Liver (tissue), 9 donors: ENCODE data around the gene SYT17. TPM values are rescaled to one million over a fixed set of nuclear protein-coding genes. Genes with fewer than 3 reads are reported as not detected.

Experiments used
- DNase-seq: peaks from one replicate; pipeline ENCODE4 v3.0.0-alpha.2; 2017; ENCODE audit warnings: low spot score
- H3K27ac ChIP-seq, 2 donors: one replicate each; pipeline ENCODE4 v1.7.0; 2013; ENCODE audit warnings: inconsistent platforms in 2 of 2, low read length in 2 of 2, control low read depth in 1 of 2, low read depth in 1 of 2, mild to moderate bottlenecking in 1 of 2
- H3K27me3 ChIP-seq, 4 donors: one replicate each; pipeline versions ENCODE4 v1.6.1 to v1.7.0; 2013; ENCODE audit warnings: low read length in 3 of 4, inconsistent platforms in 1 of 4, mild to moderate bottlenecking in 1 of 4, moderate library complexity in 1 of 4; ENCODE audit not compliant: control insufficient read depth in 4 of 4, insufficient read depth in 4 of 4
- H3K36me3 ChIP-seq, 4 donors: one replicate each; pipeline versions ENCODE4 v1.6.1 to v1.7.0; 2013; ENCODE audit warnings: low read length in 3 of 4, mild to moderate bottlenecking in 3 of 4, low read depth in 1 of 4, moderate library complexity in 1 of 4; ENCODE audit not compliant: control insufficient read depth in 4 of 4, insufficient read depth in 3 of 4
- H3K4me1 ChIP-seq, 4 donors: one replicate each; pipeline versions ENCODE4 v1.6.1 to v1.7.0; 2013; ENCODE audit warnings: low read length in 3 of 4, mild to moderate bottlenecking in 3 of 4, moderate library complexity in 1 of 4; ENCODE audit not compliant: control insufficient read depth in 4 of 4, insufficient read depth in 4 of 4
- H3K4me3 ChIP-seq, 3 donors: one replicate each; pipeline versions ENCODE4 v1.6.1 to v1.7.0; 2013; ENCODE audit warnings: low read length in 3 of 3, control low read depth in 1 of 3, low read depth in 1 of 3, mild to moderate bottlenecking in 1 of 3
- H3K9ac ChIP-seq, 2 donors: one replicate each; pipeline ENCODE4 v1.7.0; 2013; ENCODE audit warnings: low read length in 2 of 2, mild to moderate bottlenecking in 2 of 2, moderate library complexity in 2 of 2, control low read depth in 1 of 2, low read depth in 1 of 2
- H3K9me3 ChIP-seq, 4 donors: one replicate each; pipeline versions ENCODE4 v1.6.1 to v1.7.0; 2013; ENCODE audit warnings: low read length in 3 of 4; ENCODE audit not compliant: control insufficient read depth in 4 of 4
- ATF3 ChIP-seq: IDR thresholded peaks from 2 replicates; pipeline ENCODE4 v1.6.1; 2016; ENCODE audit warnings: antibody characterized with exemption
- EGR1 ChIP-seq, 2 donors: IDR thresholded peaks; 2 replicates each; pipeline ENCODE4 v1.6.1; 2016 to 2018; ENCODE audit warnings: antibody characterized with exemption in 2 of 2, low read depth in 2 of 2
- FOXA1 ChIP-seq: IDR thresholded peaks from 2 replicates; pipeline ENCODE4 v1.6.1; 2016; ENCODE audit warnings: antibody characterized with exemption
- FOXA2 ChIP-seq: IDR thresholded peaks from 2 replicates; pipeline ENCODE4 v1.6.1; 2016; ENCODE audit warnings: antibody characterized with exemption
- GABPA ChIP-seq, 2 donors: IDR thresholded peaks in 1 of 2; conservative IDR thresholded peaks in 1 of 2; 2 replicates each; pipeline ENCODE4 v1.6.1; 2016; ENCODE audit warnings: antibody characterized with exemption in 2 of 2, mild to moderate bottlenecking in 1 of 2, moderate library complexity in 1 of 2
- HNF4A ChIP-seq, 2 donors: conservative IDR thresholded peaks; 2 replicates each; pipeline ENCODE4 v1.6.1; 2016; ENCODE audit warnings: antibody characterized with exemption in 2 of 2, mild to moderate bottlenecking in 2 of 2
- HNF4G ChIP-seq: IDR thresholded peaks from 2 replicates; pipeline ENCODE4 v1.6.1; 2016; ENCODE audit warnings: antibody characterized with exemption
- JUND ChIP-seq, 2 donors: IDR thresholded peaks; 2 replicates each; pipeline ENCODE4 v1.6.1; 2016; ENCODE audit warnings: antibody characterized with exemption in 2 of 2
- NR2F2 ChIP-seq: IDR thresholded peaks from 2 replicates; pipeline ENCODE4 v1.6.1; 2016; ENCODE audit warnings: antibody characterized with exemption
- RAD21 ChIP-seq, 2 donors: IDR thresholded peaks; 2 replicates each; pipeline ENCODE4 v1.6.1; 2016; ENCODE audit warnings: antibody characterized with exemption in 2 of 2, mild to moderate bottlenecking in 2 of 2
- RXRA ChIP-seq, 2 donors: IDR thresholded peaks; 2 replicates each; pipeline ENCODE4 v1.6.1; 2017 to 2018; ENCODE audit warnings: antibody characterized with exemption in 2 of 2, mild to moderate bottlenecking in 1 of 2
- SP1 ChIP-seq: IDR thresholded peaks from 2 replicates; pipeline ENCODE4 v1.6.1; 2018; ENCODE audit warnings: antibody characterized with exemption, mild to moderate bottlenecking
- TAF1 ChIP-seq: conservative IDR thresholded peaks from 2 replicates; pipeline ENCODE4 v1.6.1; 2016; ENCODE audit warnings: antibody characterized with exemption, mild to moderate bottlenecking
- YY1 ChIP-seq: IDR thresholded peaks from 2 replicates; pipeline ENCODE4 v1.6.1; 2016; ENCODE audit warnings: antibody characterized with exemption, mild to moderate bottlenecking
- ZBTB33 ChIP-seq: IDR thresholded peaks from 2 replicates; pipeline ENCODE4 v1.6.1; 2016; ENCODE audit warnings: antibody characterized with exemption
- WGBS: extraction: QIAGEN DNeasy Blood & Tissue Kit; methylation state at CpG from one replicate; pipeline ENCODE4 v1.1.7; 2013; 5-methylcytosine and 5-hydroxymethylcytosine counted together
- polyA plus RNA-seq, 2 donors: library from polyadenylated mRNA; stranded (reverse) in 1 of 2; unstranded in 1 of 2; fragments of 200-250 nt in 1 of 2; fragments of >200 nt in 1 of 2; fragmentation: Nextera tagmentation in 1 of 2; extraction: Ambion mirVana in 1 of 2; gene quantifications; one replicate each; pipeline versions ENCODE4 v1.2.1 to v1.2.3, GENCODE V29; 2013 to 2015
- total RNA-seq, 2 donors: library from RNA; depleted of rRNA; stranded (reverse); fragments of >200 nt; gene quantifications; one replicate each; pipeline ENCODE4 v1.2.3, GENCODE V29; 2014
- TF ChIP-seq, protein P1 (sequence below): IDR thresholded peaks from 2 replicates; pipeline ENCODE4 v1.6.1; 2016; ENCODE audit warnings: antibody characterized with exemption, mild to moderate bottlenecking
- TF ChIP-seq, protein P2 (sequence below): IDR thresholded peaks from 2 replicates; pipeline ENCODE4 v1.6.1; 2016; ENCODE audit warnings: antibody characterized with exemption
- TF ChIP-seq, protein P3 (sequence below): fragments of 150-350 bp; IDR thresholded peaks from 2 replicates; pipeline ENCODE4 v1.5.1; 2017; ENCODE audit warnings: improper control_type of control experiment, low read depth, low read length; ENCODE audit not compliant: missing input control
- donor health status: healthy.
- donor health status: healthy.
- donor health status: healthy.
- donor health status: healthy.
- donor health status: healthy.

SYT17 gene
- total and polyA plus RNA-seq, 4 donors, result 2.5 to 7.7 (median 5.5) TPM

DNA sequence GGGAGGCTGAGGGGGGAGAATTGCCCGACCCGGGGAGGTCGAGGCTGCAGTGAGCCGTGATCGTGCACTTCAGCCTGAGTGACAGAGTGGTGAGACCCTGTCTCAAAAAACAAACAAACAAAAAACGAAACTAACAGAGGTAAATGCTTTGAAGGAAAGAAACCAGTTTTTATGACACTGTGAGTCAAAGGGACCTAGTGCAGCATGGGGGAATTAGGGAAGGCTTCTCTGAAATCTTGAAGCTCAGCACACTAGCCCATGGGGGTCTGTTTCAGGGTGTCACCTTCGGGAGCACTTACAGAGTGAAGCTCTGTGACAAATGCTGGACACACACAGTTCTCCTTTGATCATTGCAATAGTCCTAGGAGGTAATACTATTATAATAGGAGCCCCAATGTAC lies 37.7 kb upstream of the SYT17 start (continued):
- TF ChIP-seq, protein P1, sequence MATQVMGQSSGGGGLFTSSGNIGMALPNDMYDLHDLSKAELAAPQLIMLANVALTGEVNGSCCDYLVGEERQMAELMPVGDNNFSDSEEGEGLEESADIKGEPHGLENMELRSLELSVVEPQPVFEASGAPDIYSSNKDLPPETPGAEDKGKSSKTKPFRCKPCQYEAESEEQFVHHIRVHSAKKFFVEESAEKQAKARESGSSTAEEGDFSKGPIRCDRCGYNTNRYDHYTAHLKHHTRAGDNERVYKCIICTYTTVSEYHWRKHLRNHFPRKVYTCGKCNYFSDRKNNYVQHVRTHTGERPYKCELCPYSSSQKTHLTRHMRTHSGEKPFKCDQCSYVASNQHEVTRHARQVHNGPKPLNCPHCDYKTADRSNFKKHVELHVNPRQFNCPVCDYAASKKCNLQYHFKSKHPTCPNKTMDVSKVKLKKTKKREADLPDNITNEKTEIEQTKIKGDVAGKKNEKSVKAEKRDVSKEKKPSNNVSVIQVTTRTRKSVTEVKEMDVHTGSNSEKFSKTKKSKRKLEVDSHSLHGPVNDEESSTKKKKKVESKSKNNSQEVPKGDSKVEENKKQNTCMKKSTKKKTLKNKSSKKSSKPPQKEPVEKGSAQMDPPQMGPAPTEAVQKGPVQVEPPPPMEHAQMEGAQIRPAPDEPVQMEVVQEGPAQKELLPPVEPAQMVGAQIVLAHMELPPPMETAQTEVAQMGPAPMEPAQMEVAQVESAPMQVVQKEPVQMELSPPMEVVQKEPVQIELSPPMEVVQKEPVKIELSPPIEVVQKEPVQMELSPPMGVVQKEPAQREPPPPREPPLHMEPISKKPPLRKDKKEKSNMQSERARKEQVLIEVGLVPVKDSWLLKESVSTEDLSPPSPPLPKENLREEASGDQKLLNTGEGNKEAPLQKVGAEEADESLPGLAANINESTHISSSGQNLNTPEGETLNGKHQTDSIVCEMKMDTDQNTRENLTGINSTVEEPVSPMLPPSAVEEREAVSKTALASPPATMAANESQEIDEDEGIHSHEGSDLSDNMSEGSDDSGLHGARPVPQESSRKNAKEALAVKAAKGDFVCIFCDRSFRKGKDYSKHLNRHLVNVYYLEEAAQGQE, result no peak
- TF ChIP-seq FOXA2, result no peak
- no peak for TF ChIP-seq EGR1 (IDR thresholded peaks at IDR 0.05; ENCODE audit: low read depth in 2 of 2)

DNA sequence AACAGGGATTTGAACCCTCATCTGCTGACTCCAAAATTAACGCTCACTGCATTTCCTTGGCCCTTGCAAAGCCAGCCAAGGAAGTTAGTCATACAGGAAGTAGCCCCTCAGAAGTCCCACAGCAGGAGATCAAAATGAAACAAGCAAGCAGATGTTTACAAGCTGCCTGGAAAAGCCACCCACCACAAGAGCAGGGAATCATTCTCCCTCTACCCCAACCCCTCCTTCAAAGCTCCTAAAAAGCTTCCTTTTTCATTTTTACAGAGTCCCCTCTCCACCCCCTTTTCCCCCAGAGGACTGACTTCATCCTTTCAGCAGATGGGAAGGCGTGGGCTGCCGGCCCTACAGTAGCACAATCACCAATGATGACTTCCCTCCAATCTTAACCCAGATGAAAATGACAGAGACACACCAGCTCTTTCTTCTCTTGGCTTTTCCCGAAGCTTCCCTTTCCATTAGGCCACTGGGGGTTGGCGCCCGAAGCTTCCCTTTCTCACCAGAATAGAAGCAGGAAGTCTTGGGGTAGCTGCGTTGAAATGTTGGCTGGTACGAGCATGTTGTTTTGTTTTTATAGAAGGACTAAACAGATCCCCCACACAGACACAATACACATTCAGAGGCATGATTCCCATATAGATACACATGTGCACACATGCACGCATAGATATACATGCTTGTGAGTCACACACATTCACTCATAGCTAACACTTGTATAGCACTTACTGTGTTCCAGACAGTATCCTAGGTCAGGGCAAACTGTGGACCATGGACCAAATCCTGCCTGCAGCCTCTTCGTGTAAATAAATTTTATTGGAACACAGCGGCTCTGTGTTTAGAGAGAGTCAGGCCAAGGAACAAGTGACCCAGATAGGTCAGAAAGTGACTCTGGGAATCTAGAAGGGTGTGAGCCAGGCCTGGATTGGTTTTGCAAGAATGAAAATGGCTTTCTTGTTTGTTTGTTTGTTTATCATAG lies 36.9 kb upstream of the SYT17 start:
- no peak overlapping the region for H3K9ac ChIP-seq
- H3K9me3 ChIP-seq, result peaks cover 0 to 3% (median under 1%) of the 10 kb centered on the region in 4 donors
- TF ChIP-seq, protein P2, sequence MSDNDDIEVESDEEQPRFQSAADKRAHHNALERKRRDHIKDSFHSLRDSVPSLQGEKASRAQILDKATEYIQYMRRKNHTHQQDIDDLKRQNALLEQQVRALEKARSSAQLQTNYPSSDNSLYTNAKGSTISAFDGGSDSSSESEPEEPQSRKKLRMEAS, result peak; percentile 34
- TF ChIP-seq NR2F2 (peak; percentile 67), RAD21 (IDR thresholded peaks at IDR 0.05) (peak; percentile 12 to 17), ZBTB33 (peak; percentile 18), GABPA (IDR thresholded peaks at IDR 0.05 in 1 of 2, conservative IDR thresholded peaks at IDR 0.05 in 1 of 2) (peak in 1 of 2 donors; percentile 33), EGR1 (IDR thresholded peaks at IDR 0.05; ENCODE audit: low read depth in 2 of 2) (no peak), RXRA (IDR thresholded peaks at IDR 0.05) (peak; percentile 52 to 80), JUND (IDR thresholded peaks at IDR 0.05) (peak in 1 of 2 donors; percentile 65), TAF1 (no peak), HNF4A (conservative IDR thresholded peaks at IDR 0.05) (peak; percentile 89 to 92), YY1 (peak; percentile 34), FOXA2 (peak; percentile 56), SP1 (peak; percentile 54), FOXA1 (no peak), HNF4G (no peak), ATF3 (no peak)
- TF ChIP-seq, protein P3, sequence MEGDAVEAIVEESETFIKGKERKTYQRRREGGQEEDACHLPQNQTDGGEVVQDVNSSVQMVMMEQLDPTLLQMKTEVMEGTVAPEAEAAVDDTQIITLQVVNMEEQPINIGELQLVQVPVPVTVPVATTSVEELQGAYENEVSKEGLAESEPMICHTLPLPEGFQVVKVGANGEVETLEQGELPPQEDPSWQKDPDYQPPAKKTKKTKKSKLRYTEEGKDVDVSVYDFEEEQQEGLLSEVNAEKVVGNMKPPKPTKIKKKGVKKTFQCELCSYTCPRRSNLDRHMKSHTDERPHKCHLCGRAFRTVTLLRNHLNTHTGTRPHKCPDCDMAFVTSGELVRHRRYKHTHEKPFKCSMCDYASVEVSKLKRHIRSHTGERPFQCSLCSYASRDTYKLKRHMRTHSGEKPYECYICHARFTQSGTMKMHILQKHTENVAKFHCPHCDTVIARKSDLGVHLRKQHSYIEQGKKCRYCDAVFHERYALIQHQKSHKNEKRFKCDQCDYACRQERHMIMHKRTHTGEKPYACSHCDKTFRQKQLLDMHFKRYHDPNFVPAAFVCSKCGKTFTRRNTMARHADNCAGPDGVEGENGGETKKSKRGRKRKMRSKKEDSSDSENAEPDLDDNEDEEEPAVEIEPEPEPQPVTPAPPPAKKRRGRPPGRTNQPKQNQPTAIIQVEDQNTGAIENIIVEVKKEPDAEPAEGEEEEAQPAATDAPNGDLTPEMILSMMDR, result no peak
- TF ChIP-seq, protein P1, result peak; percentile 57
- no peaks in the 10 kb centered on the region for H3K27me3 ChIP-seq
- no peaks in the 10 kb centered on the region for H3K36me3 ChIP-seq
- 50% methylated on average over 11 of the region's 11 CpGs for WGBS
- no peak for DNase-seq
- no peak overlapping the region for H3K4me3 ChIP-seq
- peak overlapping the region; percentile 72 to 77 for H3K27ac ChIP-seq
- H3K4me1 ChIP-seq, result peaks cover 5 to 27% (median 24%) of the 10 kb centered on the region in 4 donors
